Caco-2 (cell line): Measurements from ENCODE around the gene CCL4L2. TPM values are rescaled to one million over a fixed set of nuclear protein-coding genes. Genes with fewer than 3 reads are reported as not detected.
"Not testable (repeated sequence)": the region's sequence is repeated elsewhere in the genome, so short reads cannot be mapped to it uniquely, and the experiment has no call there.

Source experiments
- BruUV-seq: library from RNA; stranded (reverse); fragments of 400-500 nt; replicated peaks from 2 replicates; lab custom pipeline; 2021; lab: Mats Ljungman, UMichigan
- CTCF ChIA-PET: fragments of 300-600 bp; sonication (Branson Sonifier 250); formaldehyde crosslinking; loops from one replicate; lab custom pipeline; 2022; ENCODE audit warnings: antibody characterized with exemption; lab: Charles Lee
- POLR2A ChIA-PET: fragments of 300-600 bp; sonication (Branson Sonifier 250); formaldehyde crosslinking; loops from one replicate; lab custom pipeline; 2022; ENCODE audit warnings: antibody characterized with exemption; lab: Charles Lee
- DNase-seq, 2 experiments: peaks; one replicate each; pipeline versions ENCODE4 v3.0.0 to v3.0.0-alpha.2; 2020 to 2022
- H3K27me3 ChIP-seq: replicated peaks from 2 replicates; pipeline ENCODE4 v1.6.0; 2011; ENCODE audit warnings: low read length; ENCODE audit not compliant: control insufficient read depth, insufficient read depth
- H3K36me3 ChIP-seq: 2 replicates; pipeline ENCODE4 v1.5.1; 2011; ENCODE audit warnings: low read length; ENCODE audit not compliant: control insufficient read depth, insufficient read depth
- H3K4me1 ChIP-seq: fragments of 250-450 bp; sonication (Bioruptor Pico); 2 replicates; pipeline ENCODE4 v1.5.1; 2020; ENCODE audit warnings: mild to moderate bottlenecking
- H3K4me3 ChIP-seq: 2 replicates; pipeline ENCODE4 v1.5.1; 2011; ENCODE audit warnings: low read depth, mild to moderate bottlenecking, control low read depth, low read length
- H3K9me3 ChIP-seq: fragments of 250-450 bp; sonication (Bioruptor Pico); 2 replicates; pipeline ENCODE4 v1.5.1; 2020; ENCODE audit warnings: mild to moderate bottlenecking, moderate library complexity
- H3K27ac Mint-ChIP-seq: one replicate; pipeline ENCODE4 v1.8.0; 2022; ENCODE audit warnings: mixed read lengths; ENCODE audit not compliant: unreplicated experiment
- H3K27me3 Mint-ChIP-seq: one replicate; pipeline ENCODE4 v1.8.0; 2022; ENCODE audit warnings: mixed read lengths; ENCODE audit not compliant: insufficient read depth, unreplicated experiment
- H3K36me3 Mint-ChIP-seq: one replicate; pipeline ENCODE4 v1.8.0; 2022; ENCODE audit warnings: mild to moderate bottlenecking, mixed read lengths; ENCODE audit not compliant: insufficient read depth, unreplicated experiment
- H3K4me1 Mint-ChIP-seq: one replicate; pipeline ENCODE4 v1.8.0; 2022; ENCODE audit warnings: low read depth, mixed read lengths; ENCODE audit not compliant: unreplicated experiment
- H3K4me3 Mint-ChIP-seq: one replicate; pipeline ENCODE4 v1.8.0; 2022; ENCODE audit warnings: mild to moderate bottlenecking, moderate library complexity, mixed read lengths; ENCODE audit not compliant: unreplicated experiment
- H3K9me3 Mint-ChIP-seq: one replicate; pipeline ENCODE4 v1.8.0; 2022; ENCODE audit warnings: mixed read lengths; ENCODE audit not compliant: unreplicated experiment
- intact Hi-C: fragments of 100-400 bp; cut with micrococcal nuclease; formaldehyde crosslinking; loops from one replicate; pipeline ENCODE4 v1.10.0; 2022; ENCODE audit not compliant: unreplicated experiment
- total RNA-seq: library from RNA; stranded (reverse); gene quantifications from 2 replicates; pipeline ENCODE4 v1.2.3, GENCODE V29; 2022
- TF ChIP-seq, protein P1 (sequence below), 2 experiments: fragments of 200-600 bp in 1 of 2; IDR thresholded peaks; 1 replicate in 1 of 2; 2 replicates in 1 of 2; pipeline versions ENCODE4 v1.5.1 to v1.8.0; 2011 to 2022; ENCODE audit warnings: antibody characterized with exemption in 1 of 2, control low read depth in 1 of 2, inconsistent platforms in 1 of 2, low read depth in 1 of 2, low read length in 1 of 2, mild to moderate bottlenecking in 1 of 2, moderate library complexity in 1 of 2; ENCODE audit not compliant: insufficient read depth in 1 of 2, severe bottlenecking in 1 of 2, unreplicated experiment in 1 of 2

Gene CCL4L2
- total RNA-seq, 1 experiment from 2014 or later, result not detected

DNA sequence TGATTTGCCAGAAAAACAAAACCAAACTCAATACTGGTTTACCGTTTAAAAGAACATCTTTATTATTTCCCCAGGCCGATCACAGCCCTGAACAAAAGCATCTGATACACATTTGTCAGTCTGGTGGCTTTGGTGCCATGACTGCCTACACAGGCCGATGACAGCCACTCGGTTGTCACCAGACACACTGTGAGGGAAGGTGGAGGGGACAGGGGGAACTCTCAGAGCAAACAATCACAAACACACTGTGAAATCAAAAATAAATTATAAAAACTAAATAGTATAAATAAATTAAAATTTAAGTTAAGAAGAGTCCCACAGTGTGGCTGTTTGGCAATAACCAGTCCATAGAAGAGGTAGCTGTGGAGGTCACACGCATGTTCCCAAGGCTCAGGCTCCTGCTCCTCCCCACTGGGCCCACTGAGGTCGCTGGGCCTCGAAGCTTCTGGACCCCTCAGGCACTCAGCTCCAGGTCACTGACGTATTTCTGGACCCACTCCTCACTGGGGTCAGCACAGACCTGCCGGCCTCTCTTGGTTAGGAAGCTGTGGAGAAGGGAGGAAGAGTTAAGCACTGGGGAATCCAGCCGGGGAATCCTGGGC, 15.9 kb upstream of the CCL4L2 start:
- CTCF ChIA-PET, H3K4me3 ChIP-seq, H3K36me3 Mint-ChIP-seq, H3K36me3 ChIP-seq, H3K4me1 ChIP-seq, H3K4me1 Mint-ChIP-seq, H3K27me3 ChIP-seq, DNase-seq, H3K9me3 Mint-ChIP-seq, POLR2A ChIA-PET, BruUV-seq, H3K4me3 Mint-ChIP-seq, H3K27ac Mint-ChIP-seq, intact Hi-C loops, H3K9me3 ChIP-seq: not testable (repeated sequence)
- H3K27me3 Mint-ChIP-seq, result peaks cover 16% of the 10 kb centered on the region

DNA sequence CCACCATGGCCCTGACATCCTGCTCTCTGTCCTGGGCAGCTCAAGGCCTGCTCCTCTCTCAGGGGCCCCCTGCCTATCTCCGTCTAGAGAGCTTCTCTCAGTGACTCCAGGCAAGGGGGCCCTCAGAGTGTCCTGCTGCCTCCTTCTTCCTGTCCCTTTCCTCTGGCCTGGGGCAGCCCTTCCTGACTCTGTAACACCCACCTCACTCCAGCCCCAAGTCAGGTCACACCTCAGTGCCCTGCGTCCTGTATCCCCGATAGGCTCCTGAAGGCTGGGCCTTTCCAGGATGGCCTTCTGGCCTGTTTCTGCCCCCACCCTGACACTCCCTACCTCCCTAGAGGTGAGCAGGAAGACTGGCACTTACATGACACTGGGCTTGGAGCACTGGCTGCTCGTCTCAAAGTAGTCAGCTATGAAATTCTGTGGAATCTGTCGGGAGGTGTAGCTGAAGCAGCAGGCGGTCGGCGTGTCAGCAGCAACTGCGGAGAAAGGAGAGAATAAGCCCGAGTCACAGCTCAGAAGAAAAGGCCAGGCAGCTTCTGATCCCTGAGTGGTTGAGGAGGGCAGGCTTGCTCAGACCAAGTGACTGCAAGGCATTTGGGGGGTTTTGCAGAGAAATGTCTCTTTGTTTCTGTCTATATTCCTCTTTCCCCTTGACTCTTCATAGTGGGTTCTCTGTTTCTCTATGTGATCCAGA, 15.3 kb upstream of the CCL4L2 start:
- Histone ChIP-seq H3K9me3 (no peaks in the 10 kb centered on the region), H3K36me3 (no peaks in the 10 kb centered on the region), H3K27me3 (peaks cover 3% of the 10 kb centered on the region; the same call in 1 of the 2 replicates), H3K4me1 (no peaks in the 10 kb centered on the region), H3K4me3 (no peak overlapping the region)
- POLR2A ChIA-PET, result no interaction called here
- TF ChIP-seq, protein P1, sequence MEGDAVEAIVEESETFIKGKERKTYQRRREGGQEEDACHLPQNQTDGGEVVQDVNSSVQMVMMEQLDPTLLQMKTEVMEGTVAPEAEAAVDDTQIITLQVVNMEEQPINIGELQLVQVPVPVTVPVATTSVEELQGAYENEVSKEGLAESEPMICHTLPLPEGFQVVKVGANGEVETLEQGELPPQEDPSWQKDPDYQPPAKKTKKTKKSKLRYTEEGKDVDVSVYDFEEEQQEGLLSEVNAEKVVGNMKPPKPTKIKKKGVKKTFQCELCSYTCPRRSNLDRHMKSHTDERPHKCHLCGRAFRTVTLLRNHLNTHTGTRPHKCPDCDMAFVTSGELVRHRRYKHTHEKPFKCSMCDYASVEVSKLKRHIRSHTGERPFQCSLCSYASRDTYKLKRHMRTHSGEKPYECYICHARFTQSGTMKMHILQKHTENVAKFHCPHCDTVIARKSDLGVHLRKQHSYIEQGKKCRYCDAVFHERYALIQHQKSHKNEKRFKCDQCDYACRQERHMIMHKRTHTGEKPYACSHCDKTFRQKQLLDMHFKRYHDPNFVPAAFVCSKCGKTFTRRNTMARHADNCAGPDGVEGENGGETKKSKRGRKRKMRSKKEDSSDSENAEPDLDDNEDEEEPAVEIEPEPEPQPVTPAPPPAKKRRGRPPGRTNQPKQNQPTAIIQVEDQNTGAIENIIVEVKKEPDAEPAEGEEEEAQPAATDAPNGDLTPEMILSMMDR (IDR thresholded peaks at IDR 0.05; ENCODE audit: insufficient read depth in 1 of 2, low read depth in 1 of 2, low read length in 1 of 2, severe bottlenecking in 1 of 2, unreplicated experiment in 1 of 2), result no peak
- Mint-ChIP-seq H3K4me1 (no peaks in the 10 kb centered on the region), H3K9me3 (no peaks in the 10 kb centered on the region), H3K4me3 (no peak overlapping the region), H3K27me3 (peaks cover 20% of the 10 kb centered on the region), H3K36me3 (no peaks in the 10 kb centered on the region), H3K27ac (no peak overlapping the region)
- intact Hi-C loops, result no loop called here
- BruUV-seq, result no TSS peak
- no peak for DNase-seq
- CTCF ChIA-PET, result interaction anchor here (0.6 kb wide), 1 partner anchor 852 kb away, joined by 4 read pairs; no protein-coding TSS in a partner anchor

DNA sequence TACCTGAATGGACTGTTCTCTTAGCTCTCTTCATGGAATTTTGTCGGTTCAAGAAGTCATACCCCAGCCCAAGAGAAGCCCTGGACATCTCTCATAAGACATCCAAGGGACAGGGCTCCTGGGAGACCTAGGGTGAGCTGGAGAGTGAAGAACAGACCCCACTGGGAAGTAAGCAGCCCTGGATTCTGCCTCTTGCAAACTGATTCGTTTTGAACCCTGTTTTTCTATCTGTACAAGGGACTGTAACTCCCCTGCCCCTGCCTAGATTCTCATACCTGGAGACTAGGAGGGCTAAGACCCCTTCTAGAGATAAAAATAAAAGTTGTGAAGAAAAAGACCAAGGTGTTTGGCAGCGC, 14.8 kb upstream of the CCL4L2 start:
- no peak overlapping the region for H3K4me3 ChIP-seq
- TF ChIP-seq, protein P1 (IDR thresholded peaks at IDR 0.05; ENCODE audit: insufficient read depth in 1 of 2, low read depth in 1 of 2, low read length in 1 of 2, severe bottlenecking in 1 of 2, unreplicated experiment in 1 of 2), result no peak
- peaks cover 3% of the 10 kb centered on the region; the same call in 1 of the 2 replicates for H3K27me3 ChIP-seq
- no TSS peak for BruUV-seq
- H3K4me3 Mint-ChIP-seq, result no peak overlapping the region
- H3K9me3 ChIP-seq, result no peaks in the 10 kb centered on the region
- DNase-seq, result no peak
- no peaks in the 10 kb centered on the region for H3K36me3 ChIP-seq
- H3K27me3 Mint-ChIP-seq, result peaks cover 22% of the 10 kb centered on the region
- no peak overlapping the region for H3K27ac Mint-ChIP-seq
- intact Hi-C loops, result no loop called here
- H3K4me1 Mint-ChIP-seq, result no peaks in the 10 kb centered on the region
- H3K36me3 Mint-ChIP-seq, result no peaks in the 10 kb centered on the region
- POLR2A ChIA-PET, result no interaction called here
- no peaks in the 10 kb centered on the region for H3K9me3 Mint-ChIP-seq
- CTCF ChIA-PET, result interaction anchor here (0.6 kb wide), 1 partner anchor 852 kb away, joined by 4 read pairs; no protein-coding TSS in a partner anchor
- no peaks in the 10 kb centered on the region for H3K4me1 ChIP-seq
